HAP-1 (cell line): ENCODE measurements around the gene ANKRD65.
"Not testable (repeated sequence)": the region's sequence is repeated elsewhere in the genome, so short reads cannot be mapped to it uniquely, and the experiment has no call there.

Experiments
- DNase-seq, 2 experiments: peaks; one replicate each; pipeline ENCODE4 v3.0.0-alpha.2; 2016 to 2020; ENCODE audit warnings: low spot score in 2 of 2
- H3K27me3 ChIP-seq: fragments of 250-450 bp; sonication (Bioruptor Pico); 2 replicates; pipeline ENCODE4 v1.5.1; 2020; ENCODE audit warnings: low read depth, mild to moderate bottlenecking, moderate library complexity
- H3K36me3 ChIP-seq: fragments of 250-450 bp; sonication (Bioruptor Pico); replicated peaks from 2 replicates; pipeline ENCODE4 v1.5.1; 2020; ENCODE audit warnings: mild to moderate bottlenecking
- H3K4me1 ChIP-seq: fragments of 250-450 bp; sonication (Bioruptor Pico); 2 replicates; pipeline ENCODE4 v1.5.1; 2020; ENCODE audit warnings: mild to moderate bottlenecking
- H3K4me3 ChIP-seq: fragments of 250-450 bp; sonication (Bioruptor Pico); 2 replicates; pipeline ENCODE4 v1.5.1; 2020; ENCODE audit warnings: mild to moderate bottlenecking, moderate library complexity
- H3K9me3 ChIP-seq: fragments of 250-450 bp; sonication (Bioruptor Pico); 2 replicates; pipeline ENCODE4 v1.5.1; 2020; ENCODE audit warnings: mild to moderate bottlenecking, moderate library complexity
- in situ Hi-C: fragments of 300-500 bp; cut with MboI; formaldehyde crosslinking; loops from 3 replicates; pipeline ENCODE4 v1.14.3; 2020; ENCODE audit warnings: low sequenced_read_pairs, inconsistent platforms, mixed read lengths

Gene ANKRD65

GRCh38 chr1:1421147-1421906 is at the start of gene ANKRD65:
TSS of gene ANKRD65 (minus strand) at chr1:1421276. CDS start at chr1:1421005, 271 bp downstream.
- H3K4me3 ChIP-seq, result no peak within 1 kb of the TSS
- H3K36me3 ChIP-seq, result no peaks in the 10 kb centered on the region
- H3K4me1 ChIP-seq, result no peaks in the 10 kb centered on the region
- DNase-seq, result peak in 1 of 2 experiments; percentile 0
- H3K27me3 ChIP-seq, result no peaks in the 10 kb centered on the region
- no peaks in the 10 kb centered on the region for H3K9me3 ChIP-seq
- in situ Hi-C loops, result no loop called here

GRCh38 chr1:1468196-1468985 is 47.3 kb upstream of the ANKRD65 start:
- H3K4me3 ChIP-seq, H3K36me3 ChIP-seq, H3K9me3 ChIP-seq, DNase-seq, H3K4me1 ChIP-seq, H3K27me3 ChIP-seq, in situ Hi-C loops: not testable (repeated sequence)

GRCh38 chr1:1463312-1463711 is 42.2 kb upstream of the ANKRD65 start:
- Histone ChIP-seq H3K4me3 (no peak overlapping the region), H3K9me3 (no peaks in the 10 kb centered on the region), H3K27me3 (no peaks in the 10 kb centered on the region), H3K36me3 (no peaks in the 10 kb centered on the region), H3K4me1 (no peaks in the 10 kb centered on the region)
- in situ Hi-C loops, result no loop called here
- DNase-seq, result no peak

- Histone ChIP-seq H3K27me3 (no peaks in the 10 kb centered on the region), H3K36me3 (no peaks in the 10 kb centered on the region), H3K4me3 (no peak overlapping the region), H3K9me3 (no peaks in the 10 kb centered on the region), H3K4me1 (no peaks in the 10 kb centered on the region)
- in situ Hi-C loops, result no loop called here
- DNase-seq, result no peak
Observed at GRCh38 chr1:1462318-1462966, 41.4 kb upstream of the ANKRD65 start.

- DNase-seq, result no peak
Observed at GRCh38 chr1:1461721-1462317, 40.7 kb upstream of the ANKRD65 start.

GRCh38 chr1:1460540-1461130 is 39.6 kb upstream of the ANKRD65 start:
- no peaks in the 10 kb centered on the region for H3K4me1 ChIP-seq
- in situ Hi-C loops, result no loop called here
- no peak overlapping the region for H3K4me3 ChIP-seq
- no peak for DNase-seq
- no peaks in the 10 kb centered on the region for H3K9me3 ChIP-seq
- no peaks in the 10 kb centered on the region for H3K27me3 ChIP-seq
- H3K36me3 ChIP-seq, result no peaks in the 10 kb centered on the region

More at GRCh38 chr1:1461721-1462317, 40.7 kb upstream of the ANKRD65 start:
- Histone ChIP-seq H3K9me3 (no peaks in the 10 kb centered on the region), H3K36me3 (no peaks in the 10 kb centered on the region), H3K27me3 (no peaks in the 10 kb centered on the region), H3K4me1 (no peaks in the 10 kb centered on the region), H3K4me3 (no peak overlapping the region)
- in situ Hi-C loops, result no loop called here

- DNase-seq, in situ Hi-C loops: not testable (repeated sequence)
Observed at GRCh38 chr1:1459711-1460110, 38.6 kb upstream of the ANKRD65 start.

GRCh38 chr1:1459156-1459555 is 38.1 kb upstream of the ANKRD65 start:
- DNase-seq, in situ Hi-C loops, H3K27me3 ChIP-seq, H3K9me3 ChIP-seq, H3K4me3 ChIP-seq, H3K4me1 ChIP-seq, H3K36me3 ChIP-seq: not testable (repeated sequence)

More at GRCh38 chr1:1459711-1460110, 38.6 kb upstream of the ANKRD65 start:
- H3K36me3 ChIP-seq, H3K9me3 ChIP-seq, H3K4me1 ChIP-seq, H3K27me3 ChIP-seq, H3K4me3 ChIP-seq: not testable (repeated sequence)

GRCh38 chr1:1456683-1457255 is 35.7 kb upstream of the ANKRD65 start:
- H3K27me3 ChIP-seq, H3K4me1 ChIP-seq, DNase-seq, H3K9me3 ChIP-seq, H3K36me3 ChIP-seq, H3K4me3 ChIP-seq, in situ Hi-C loops: not testable (repeated sequence)

GRCh38 chr1:1455934-1456333 is 34.9 kb upstream of the ANKRD65 start:
- H3K36me3 ChIP-seq, in situ Hi-C loops, H3K4me3 ChIP-seq, H3K9me3 ChIP-seq, H3K27me3 ChIP-seq, DNase-seq, H3K4me1 ChIP-seq: not testable (repeated sequence)

GRCh38 chr1:1455366-1455884 is 34.3 kb upstream of the ANKRD65 start:
- DNase-seq, result no peak
- Histone ChIP-seq H3K36me3 (no peaks in the 10 kb centered on the region), H3K4me1 (no peaks in the 10 kb centered on the region), H3K4me3 (no peak overlapping the region), H3K9me3 (no peaks in the 10 kb centered on the region), H3K27me3 (no peaks in the 10 kb centered on the region)
- in situ Hi-C loops, result no loop called here

GRCh38 chr1:1454286-1455056 is 33.4 kb upstream of the ANKRD65 start:
- H3K27me3 ChIP-seq, H3K36me3 ChIP-seq, in situ Hi-C loops, DNase-seq, H3K4me3 ChIP-seq, H3K4me1 ChIP-seq, H3K9me3 ChIP-seq: not testable (repeated sequence)
